Measurements from ENCODE around the gene MMP27.

The MMP27 gene

DNA sequence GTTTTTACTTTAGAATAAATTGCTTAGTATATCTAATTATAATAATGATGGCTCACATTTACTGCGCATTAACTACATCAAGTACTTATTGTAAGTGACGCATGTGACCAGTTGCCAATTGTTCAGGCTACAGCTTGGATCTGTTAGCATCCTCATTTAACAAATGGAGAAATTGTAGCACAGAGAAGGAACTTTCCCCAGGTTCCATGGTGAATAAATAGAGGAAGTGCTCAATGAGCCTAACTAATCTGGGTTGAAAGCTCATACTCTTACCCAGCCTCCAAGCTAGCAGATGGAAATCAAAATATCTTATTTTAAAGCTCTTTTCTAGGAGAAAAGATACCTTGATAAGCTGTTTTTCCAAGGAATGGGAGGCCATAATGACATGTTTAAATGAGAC is 19.8 kb downstream of the MMP27 start:
- no peak overlapping the region for H3K4me3 ChIP-seq (ENCODE audit: low read length)
- H3K36me3 ChIP-seq (ENCODE audit: insufficient read depth, low read length) = no peaks in the 10 kb centered on the region
- H3K9ac ChIP-seq (ENCODE audit: low read depth, low read length) = no peak overlapping the region
- H3K4me2 ChIP-seq (ENCODE audit: low read length) = no peak overlapping the region
- H3K9me3 ChIP-seq (replicated peaks; ENCODE audit: low read length) = no peaks in the 10 kb centered on the region
- peaks cover 2% of the 10 kb centered on the region for H3K27me3 ChIP-seq (ENCODE audit: control insufficient read depth, insufficient read depth, low read length)
- H3K4me1 ChIP-seq (ENCODE audit: control insufficient read depth, insufficient read depth, low read length) = no peaks in the 10 kb centered on the region

DNA sequence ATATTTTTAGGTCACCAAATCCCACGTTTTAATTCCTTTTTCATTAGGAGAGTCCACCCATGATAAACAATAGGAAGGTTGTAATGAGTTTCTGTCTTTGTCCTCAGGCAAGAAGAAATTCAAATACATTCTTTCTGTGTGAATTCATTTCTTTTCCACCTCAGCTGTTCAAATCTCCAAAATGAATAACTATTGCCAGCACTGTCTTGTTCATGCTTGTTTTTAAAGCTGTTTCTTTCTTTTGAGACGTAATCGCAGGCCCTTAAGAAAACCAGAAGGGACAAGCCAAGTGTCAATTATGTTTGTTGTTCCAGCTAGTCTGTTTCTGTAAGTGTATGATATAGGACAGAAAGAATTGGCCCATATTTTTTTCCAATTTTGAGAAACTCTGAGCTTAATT is 20.2 kb downstream of the MMP27 start:
- H3K4me2 ChIP-seq (ENCODE audit: low read length) = no peak overlapping the region
- no peaks in the 10 kb centered on the region for H3K36me3 ChIP-seq (ENCODE audit: insufficient read depth, low read length)
- no peaks in the 10 kb centered on the region for H3K4me1 ChIP-seq (ENCODE audit: control insufficient read depth, insufficient read depth, low read length)
- H3K4me3 ChIP-seq (ENCODE audit: low read length) = no peak overlapping the region
- no peaks in the 10 kb centered on the region for H3K9me3 ChIP-seq (replicated peaks; ENCODE audit: low read length)
- H3K27me3 ChIP-seq (ENCODE audit: control insufficient read depth, insufficient read depth, low read length) = no peaks in the 10 kb centered on the region
- H3K9ac ChIP-seq (ENCODE audit: low read depth, low read length) = no peak overlapping the region

DNA sequence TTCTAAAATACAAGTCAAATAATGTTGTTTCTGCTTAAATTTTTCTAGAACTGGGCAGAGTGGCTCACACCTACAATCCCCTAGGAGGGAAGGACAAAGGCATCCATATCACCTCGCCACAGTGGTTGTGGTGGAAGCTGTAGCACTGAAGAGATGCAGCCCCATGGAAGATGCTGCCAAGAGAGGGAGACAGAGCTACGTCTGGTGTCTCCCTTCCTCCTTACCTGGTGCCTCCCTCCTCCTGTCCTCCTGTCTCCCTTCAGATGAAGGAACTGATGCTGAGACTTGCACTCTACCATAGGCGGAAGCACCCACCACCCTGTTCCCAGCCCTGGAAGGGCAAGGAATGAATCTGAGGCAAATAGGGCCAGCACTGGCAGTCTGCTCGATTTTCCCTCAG is 22.3 kb downstream of the MMP27 start:
- H3K4me2 ChIP-seq (ENCODE audit: low read length) = no peak overlapping the region
- no peak overlapping the region for H3K4me3 ChIP-seq (ENCODE audit: low read length)
- no peak overlapping the region for H3K9ac ChIP-seq (ENCODE audit: low read depth, low read length)
- H3K9me3 ChIP-seq (replicated peaks; ENCODE audit: low read length) = no peaks in the 10 kb centered on the region
- no peaks in the 10 kb centered on the region for H3K4me1 ChIP-seq (ENCODE audit: control insufficient read depth, insufficient read depth, low read length)
- H3K27me3 ChIP-seq (ENCODE audit: control insufficient read depth, insufficient read depth, low read length) = no peaks in the 10 kb centered on the region
- no peaks in the 10 kb centered on the region for H3K36me3 ChIP-seq (ENCODE audit: insufficient read depth, low read length)

DNA sequence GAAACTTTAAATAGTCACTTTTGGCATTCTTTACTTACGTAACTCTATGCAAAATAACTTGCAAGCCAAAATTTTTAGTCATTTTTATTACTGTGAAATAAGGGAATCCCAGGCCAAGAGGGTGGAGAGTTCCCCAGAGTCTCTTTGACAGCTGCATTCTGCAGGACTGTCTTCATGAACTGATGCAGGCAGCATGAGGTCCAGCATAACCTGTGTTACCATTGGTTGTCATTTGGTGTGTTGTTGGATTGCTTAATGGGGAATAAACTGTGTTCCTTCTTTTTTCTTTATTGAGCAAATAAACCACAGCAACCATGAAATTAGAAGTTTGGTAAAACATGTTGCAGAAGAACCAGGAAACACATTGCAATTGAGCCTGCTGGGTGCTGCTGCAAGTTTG is 24.6 kb downstream of the MMP27 start:
- no peaks in the 10 kb centered on the region for H3K9me3 ChIP-seq (replicated peaks; ENCODE audit: low read length)
- no peak overlapping the region for H3K9ac ChIP-seq (ENCODE audit: low read depth, low read length)
- H3K4me1 ChIP-seq (ENCODE audit: control insufficient read depth, insufficient read depth, low read length) = no peaks in the 10 kb centered on the region
- no peak overlapping the region for H3K4me2 ChIP-seq (ENCODE audit: low read length)
- H3K27me3 ChIP-seq (ENCODE audit: control insufficient read depth, insufficient read depth, low read length) = no peaks in the 10 kb centered on the region
- no peak overlapping the region for H3K4me3 ChIP-seq (ENCODE audit: low read length)
- H3K36me3 ChIP-seq (ENCODE audit: insufficient read depth, low read length) = no peaks in the 10 kb centered on the region

DNA sequence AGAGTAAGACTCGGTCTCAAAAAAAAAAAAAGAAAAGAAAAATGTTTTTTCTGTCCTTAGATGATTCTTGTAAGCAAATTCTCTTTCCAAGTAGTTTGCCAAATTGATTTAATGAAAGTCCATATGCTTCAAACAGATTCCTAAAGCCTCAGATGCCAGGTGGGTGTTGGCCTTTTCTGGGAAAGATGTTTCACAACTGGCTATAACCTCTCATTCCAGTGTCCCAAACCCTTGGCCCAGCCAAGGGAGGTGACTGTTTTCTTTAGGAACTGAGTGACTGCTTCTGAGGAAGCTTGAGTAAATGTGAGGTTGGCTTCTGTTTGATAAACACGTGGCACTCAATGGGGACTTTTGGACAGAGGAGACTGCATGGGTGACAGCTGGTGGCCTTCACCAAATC is 27.5 kb downstream of the MMP27 start:
- H3K9me3 ChIP-seq (replicated peaks; ENCODE audit: low read length) = no peaks in the 10 kb centered on the region
- no peaks in the 10 kb centered on the region for H3K36me3 ChIP-seq (ENCODE audit: insufficient read depth, low read length)
- no peak overlapping the region for H3K4me2 ChIP-seq (ENCODE audit: low read length)
- no peak overlapping the region for H3K4me3 ChIP-seq (ENCODE audit: low read length)
- no peaks in the 10 kb centered on the region for H3K27me3 ChIP-seq (ENCODE audit: control insufficient read depth, insufficient read depth, low read length)
- no peak overlapping the region for H3K9ac ChIP-seq (ENCODE audit: low read depth, low read length)
- no peaks in the 10 kb centered on the region for H3K4me1 ChIP-seq (ENCODE audit: control insufficient read depth, insufficient read depth, low read length)

DNA sequence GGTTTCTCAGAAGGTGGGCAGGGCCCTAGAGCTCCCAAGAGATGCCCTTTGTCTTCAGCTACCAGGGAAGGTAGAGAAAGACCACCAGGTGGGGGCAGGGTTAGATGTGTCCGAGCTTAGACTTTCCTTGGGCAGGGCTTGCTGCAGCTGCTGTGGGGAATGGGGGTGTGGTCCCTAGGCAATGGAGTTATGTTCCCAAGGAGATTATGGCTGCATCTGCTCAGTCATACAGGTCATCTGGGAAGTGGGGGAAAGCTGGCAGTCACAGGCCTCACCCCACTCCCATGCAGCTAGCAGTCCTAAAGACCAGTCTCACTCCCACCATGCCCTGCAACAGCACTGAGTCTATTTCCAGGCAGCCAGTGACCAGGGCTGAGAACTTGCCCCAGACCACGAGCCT is 29.5 kb downstream of the MMP27 start:
- Histone ChIP-seq H3K9ac (ENCODE audit: low read depth, low read length) (no peak overlapping the region), H3K27me3 (ENCODE audit: control insufficient read depth, insufficient read depth, low read length) (no peaks in the 10 kb centered on the region), H3K4me3 (ENCODE audit: low read length) (no peak overlapping the region), H3K4me1 (ENCODE audit: control insufficient read depth, insufficient read depth, low read length) (no peaks in the 10 kb centered on the region), H3K4me2 (ENCODE audit: low read length) (no peak overlapping the region), H3K36me3 (ENCODE audit: insufficient read depth, low read length) (no peaks in the 10 kb centered on the region), H3K9me3 (replicated peaks; ENCODE audit: low read length) (no peaks in the 10 kb centered on the region)

DNA sequence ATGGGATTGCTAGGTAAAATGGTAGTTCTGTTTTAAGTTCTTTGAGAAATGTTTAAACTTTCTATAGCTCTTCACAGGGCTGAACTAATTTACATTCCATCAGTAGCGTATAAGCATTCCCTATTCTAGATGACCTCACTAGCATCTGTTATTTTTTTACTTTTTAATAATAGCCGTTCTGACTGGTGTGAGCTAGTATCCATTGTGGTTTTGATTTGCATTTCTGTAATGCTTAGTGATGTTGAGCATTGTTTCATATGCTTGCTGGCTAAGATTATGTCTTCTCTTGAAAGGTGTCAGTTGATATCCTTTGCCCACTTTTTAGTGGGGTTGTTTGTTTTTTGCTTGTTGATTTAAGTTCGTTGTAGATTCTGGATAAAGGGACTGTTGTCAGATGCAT is 35.9 kb downstream of the MMP27 start:
- no peak overlapping the region for H3K9ac ChIP-seq (ENCODE audit: low read depth, low read length)
- H3K27me3 ChIP-seq (ENCODE audit: control insufficient read depth, insufficient read depth, low read length) = no peaks in the 10 kb centered on the region
- H3K4me2 ChIP-seq (ENCODE audit: low read length) = no peak overlapping the region
- H3K36me3 ChIP-seq (ENCODE audit: insufficient read depth, low read length) = no peaks in the 10 kb centered on the region
- no peak overlapping the region for H3K4me3 ChIP-seq (ENCODE audit: low read length)
- H3K4me1 ChIP-seq (ENCODE audit: control insufficient read depth, insufficient read depth, low read length) = no peaks in the 10 kb centered on the region
- no peaks in the 10 kb centered on the region for H3K9me3 ChIP-seq (replicated peaks; ENCODE audit: low read length)

DNA sequence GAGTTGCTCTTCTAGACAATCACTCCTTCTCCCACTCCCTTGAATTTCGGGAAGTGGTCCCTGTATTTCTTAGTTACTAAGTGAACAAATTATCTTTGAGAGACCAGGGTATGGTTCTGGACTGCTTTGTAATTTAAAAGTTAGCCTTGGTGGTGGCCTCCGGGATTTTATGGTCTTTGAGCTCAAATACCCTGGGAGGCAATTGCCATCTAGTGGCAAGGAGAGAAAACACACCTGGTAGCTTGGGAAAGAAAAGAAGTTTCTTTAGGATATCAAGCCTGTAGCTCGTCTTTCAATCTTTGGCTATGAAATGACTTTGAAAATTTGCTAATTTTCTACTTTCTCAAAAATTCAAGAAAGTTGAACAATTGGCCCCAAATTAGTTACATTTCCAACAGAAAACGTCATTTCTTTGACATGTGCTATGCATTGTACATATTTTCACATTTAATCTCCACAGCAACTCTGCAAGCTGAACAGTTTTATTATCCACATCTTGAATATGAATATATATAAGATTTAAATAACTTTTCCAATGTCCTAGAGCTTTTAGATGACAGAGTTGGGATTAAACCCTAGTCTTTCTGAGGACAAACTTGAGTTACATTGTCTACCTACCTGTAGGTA is 39.1 kb downstream of the MMP27 start:
- Histone ChIP-seq H3K36me3 (ENCODE audit: insufficient read depth, low read length) (no peaks in the 10 kb centered on the region), H3K9me3 (replicated peaks; ENCODE audit: low read length) (no peaks in the 10 kb centered on the region), H3K27me3 (ENCODE audit: control insufficient read depth, insufficient read depth, low read length) (peaks cover 2% of the 10 kb centered on the region), H3K9ac (ENCODE audit: low read depth, low read length) (no peak overlapping the region), H3K4me1 (ENCODE audit: control insufficient read depth, insufficient read depth, low read length) (no peaks in the 10 kb centered on the region), H3K4me3 (ENCODE audit: low read length) (no peak overlapping the region), H3K4me2 (ENCODE audit: low read length) (no peak overlapping the region)

DNA sequence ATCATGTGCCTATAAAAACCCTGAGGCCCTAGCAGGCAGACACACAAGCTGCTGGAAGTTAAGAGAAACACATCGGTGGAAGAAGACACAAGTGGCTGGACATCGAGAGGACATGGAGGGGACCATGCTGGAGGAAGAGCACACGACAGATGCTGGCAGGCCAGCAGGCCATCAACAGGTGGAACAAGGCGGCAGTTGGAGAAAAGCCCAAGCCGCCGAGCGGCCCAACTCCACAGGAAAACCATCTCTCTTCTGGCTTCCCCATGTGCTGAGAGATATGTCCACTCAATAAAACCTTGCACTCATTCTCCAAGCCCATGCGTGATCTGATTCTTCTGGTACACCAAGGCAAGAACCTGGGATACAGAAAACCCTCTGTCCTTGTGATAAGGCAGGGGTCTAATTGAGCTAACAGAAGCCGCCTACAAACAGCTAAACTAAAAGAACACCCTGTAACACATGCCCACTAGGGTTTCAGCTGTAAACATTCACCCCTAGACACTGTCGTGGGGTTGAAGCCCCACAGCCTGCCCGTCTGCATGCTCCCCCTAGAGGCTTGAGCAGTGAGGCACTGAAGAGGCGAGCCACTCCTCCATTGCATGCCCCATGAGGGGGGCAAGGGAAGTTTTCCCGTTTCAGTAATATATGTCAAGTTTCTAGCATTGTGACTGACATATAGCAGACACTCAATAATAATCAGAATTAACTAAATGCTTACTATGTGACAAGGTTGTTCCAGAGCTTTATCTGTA is 41.4 kb downstream of the MMP27 start:
- Histone ChIP-seq H3K9ac (ENCODE audit: low read depth, low read length) (no peak overlapping the region), H3K9me3 (replicated peaks; ENCODE audit: low read length) (no peaks in the 10 kb centered on the region), H3K4me2 (ENCODE audit: low read length) (no peak overlapping the region), H3K27me3 (ENCODE audit: control insufficient read depth, insufficient read depth, low read length) (peaks cover 8% of the 10 kb centered on the region), H3K4me1 (ENCODE audit: control insufficient read depth, insufficient read depth, low read length) (no peaks in the 10 kb centered on the region), H3K36me3 (ENCODE audit: insufficient read depth, low read length) (no peaks in the 10 kb centered on the region), H3K4me3 (ENCODE audit: low read length) (no peak overlapping the region)

DNA sequence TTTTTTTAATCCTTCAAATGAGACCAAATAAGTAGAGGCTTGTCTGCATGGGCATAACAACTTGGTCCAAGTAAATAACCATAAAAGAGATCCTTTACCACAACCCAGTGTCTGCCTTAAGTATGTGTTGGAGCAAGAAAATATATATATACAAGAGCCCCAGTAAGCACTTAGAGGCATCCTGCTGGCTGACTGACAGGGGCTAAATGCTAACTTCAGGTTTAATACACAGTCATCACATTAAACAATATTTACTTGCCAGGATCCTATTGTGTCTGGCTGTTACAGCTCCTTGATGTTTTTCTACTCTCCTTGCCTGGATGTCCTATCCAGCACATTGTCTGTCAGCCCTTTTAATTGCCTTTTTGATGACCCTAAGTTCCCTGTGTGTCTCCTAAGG is 43.0 kb downstream of the MMP27 start:
- Histone ChIP-seq H3K4me3 (ENCODE audit: low read length) (no peak overlapping the region), H3K9ac (ENCODE audit: low read depth, low read length) (no peak overlapping the region), H3K4me2 (ENCODE audit: low read length) (no peak overlapping the region)

DNA sequence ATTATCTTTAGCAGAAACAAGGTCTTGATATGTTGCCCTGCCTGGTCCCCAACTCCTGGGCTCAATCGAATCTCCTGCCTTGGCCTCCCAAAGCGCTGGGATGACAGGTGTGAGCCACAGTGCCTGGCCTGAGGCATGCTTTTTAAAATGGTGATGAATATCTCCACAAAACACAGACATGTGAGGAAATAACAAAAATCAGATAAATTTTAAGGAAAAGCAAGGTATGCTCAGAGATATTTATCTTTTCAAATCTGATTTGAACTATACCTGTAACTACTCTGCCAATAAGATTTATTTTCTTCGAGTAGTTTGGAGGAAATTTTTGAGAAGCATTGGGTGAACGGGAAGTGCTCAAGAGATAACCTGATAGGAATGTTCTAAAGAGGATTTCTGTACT is 44.5 kb downstream of the MMP27 start:
- peaks cover 24% of the 10 kb centered on the region for H3K27me3 ChIP-seq (ENCODE audit: control insufficient read depth, insufficient read depth, low read length)
- H3K4me3 ChIP-seq (ENCODE audit: low read length) = no peak overlapping the region
- no peak overlapping the region for H3K9ac ChIP-seq (ENCODE audit: low read depth, low read length)
- H3K4me1 ChIP-seq (ENCODE audit: control insufficient read depth, insufficient read depth, low read length) = no peaks in the 10 kb centered on the region
- H3K4me2 ChIP-seq (ENCODE audit: low read length) = no peak overlapping the region
- no peaks in the 10 kb centered on the region for H3K36me3 ChIP-seq (ENCODE audit: insufficient read depth, low read length)
- H3K9me3 ChIP-seq (replicated peaks; ENCODE audit: low read length) = no peaks in the 10 kb centered on the region

More for the DNA sequence above, 43.0 kb downstream of the MMP27 start:
- no peaks in the 10 kb centered on the region for H3K4me1 ChIP-seq (ENCODE audit: control insufficient read depth, insufficient read depth, low read length)
- H3K27me3 ChIP-seq (ENCODE audit: control insufficient read depth, insufficient read depth, low read length) = peaks cover 16% of the 10 kb centered on the region
- no peaks in the 10 kb centered on the region for H3K36me3 ChIP-seq (ENCODE audit: insufficient read depth, low read length)
- H3K9me3 ChIP-seq (replicated peaks; ENCODE audit: low read length) = no peaks in the 10 kb centered on the region

DNA sequence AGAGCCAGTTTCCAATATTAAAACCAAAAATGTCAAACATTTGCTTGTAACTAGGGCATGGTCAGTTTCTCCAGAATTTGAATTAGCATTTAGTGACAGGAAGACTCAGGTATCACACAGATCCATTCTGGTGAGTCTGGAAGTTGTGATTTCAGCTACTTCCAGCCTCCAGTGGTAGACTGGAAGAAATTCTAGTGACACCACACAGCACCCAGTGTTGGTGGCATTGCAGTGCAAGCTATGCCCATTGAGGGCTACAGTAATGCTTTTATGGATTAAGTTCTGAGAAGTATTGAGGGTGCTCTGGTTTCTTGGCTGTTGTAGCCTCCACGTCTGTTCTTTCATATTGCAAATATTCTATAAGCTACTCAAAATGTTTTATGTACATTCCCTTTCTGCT is 49.0 kb downstream of the MMP27 start:
- no peak overlapping the region for H3K4me2 ChIP-seq (ENCODE audit: low read length)
- peaks cover 32% of the 10 kb centered on the region for H3K27me3 ChIP-seq (ENCODE audit: control insufficient read depth, insufficient read depth, low read length)
- H3K36me3 ChIP-seq (ENCODE audit: insufficient read depth, low read length) = no peaks in the 10 kb centered on the region
- H3K4me1 ChIP-seq (ENCODE audit: control insufficient read depth, insufficient read depth, low read length) = no peaks in the 10 kb centered on the region
- peaks cover 4% of the 10 kb centered on the region for H3K9me3 ChIP-seq (replicated peaks; ENCODE audit: low read length)
- no peak overlapping the region for H3K9ac ChIP-seq (ENCODE audit: low read depth, low read length)
- no peak overlapping the region for H3K4me3 ChIP-seq (ENCODE audit: low read length)

All from skeletal muscle satellite cell (primary cell).